ENCODE data around the gene EID3.

Gene EID3

DNA sequence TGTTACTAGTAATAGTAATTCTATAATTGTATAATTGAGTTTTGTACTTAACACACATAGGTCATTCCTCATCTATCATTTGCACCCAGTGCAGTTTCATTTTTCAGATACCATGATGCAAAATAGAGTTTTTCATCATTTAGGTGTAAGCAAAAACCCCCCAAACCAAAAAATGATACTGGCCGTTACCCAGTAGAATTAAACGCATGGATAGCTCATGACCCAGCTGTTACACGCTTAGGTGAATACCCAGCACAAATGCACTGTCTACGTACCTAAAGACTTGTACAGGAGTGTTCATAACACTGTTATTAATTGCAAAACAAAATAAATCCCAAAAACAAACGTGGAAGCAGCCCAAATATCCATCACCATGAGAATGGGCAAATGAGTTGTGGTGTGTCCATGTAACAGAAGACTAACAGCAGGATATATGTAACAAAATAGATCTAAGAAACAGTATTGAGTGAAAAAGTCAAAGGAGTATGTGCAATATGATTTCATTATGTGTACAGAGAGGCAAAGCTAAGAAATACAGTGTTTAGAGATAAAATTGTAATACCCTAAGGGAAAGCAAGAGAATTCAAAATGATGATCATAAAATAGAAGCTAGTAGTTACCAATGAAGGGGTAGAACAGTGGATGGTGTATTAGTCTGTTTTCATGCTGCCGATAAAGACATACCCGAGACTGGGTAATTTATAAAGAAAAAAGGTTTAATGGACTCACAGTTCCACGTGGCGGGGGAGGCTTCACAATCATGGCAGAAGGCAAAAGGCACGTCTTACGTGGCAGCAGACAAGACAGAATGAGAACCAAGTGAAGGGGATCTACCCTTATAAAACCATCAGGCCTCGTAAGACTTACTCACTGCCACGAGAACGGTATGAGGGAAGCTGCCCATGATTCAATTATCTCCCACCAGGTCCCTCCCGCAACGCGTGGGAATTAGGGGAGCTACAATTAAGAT is 49.8 kb downstream of the EID3 start:
- DNase-seq (ENCODE audit: extremely low read depth in 1 of 2, low read depth in 1 of 2): no peak

DNA sequence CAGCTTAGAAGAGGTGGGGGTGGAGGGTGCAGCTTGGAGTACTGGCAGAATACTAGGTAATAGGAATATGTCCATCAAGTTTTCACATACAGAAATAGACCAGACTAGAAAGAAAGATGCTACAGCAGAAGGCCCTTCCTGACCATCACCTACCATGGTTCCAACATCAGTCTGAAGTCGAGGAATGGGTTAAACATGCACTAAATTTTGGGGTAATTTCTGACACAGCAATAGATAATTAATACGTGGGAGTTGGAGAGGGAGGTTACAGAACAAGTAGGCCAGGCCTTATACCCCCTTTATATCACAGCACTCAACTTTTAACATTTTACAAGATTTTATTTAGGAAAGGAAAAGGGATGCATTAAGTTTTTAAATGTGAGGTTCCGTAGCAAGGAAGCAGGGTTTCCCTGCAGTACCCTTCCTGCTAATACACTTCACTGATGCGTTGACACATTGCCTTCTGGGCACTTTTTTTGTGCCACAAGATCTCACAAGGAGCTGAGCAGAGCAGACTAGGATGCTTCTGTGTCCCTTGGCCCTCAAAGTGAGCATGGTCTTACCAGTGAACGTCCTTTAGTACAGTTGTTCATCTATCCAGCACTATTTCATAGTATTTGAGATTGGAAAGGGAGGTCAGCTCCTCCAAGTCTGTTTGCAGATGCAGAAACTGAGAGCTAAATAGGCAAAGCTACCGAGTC is 50.8 kb downstream of the EID3 start:
- no peak for DNase-seq (ENCODE audit: extremely low read depth in 1 of 2, low read depth in 1 of 2)
